ENCODE results near the gene MRPS31. TPM values are rescaled to one million over a fixed set of nuclear protein-coding genes. Genes with fewer than 3 reads are reported as not detected.

Gene MRPS31
- polyA plus RNA-seq, 1 experiment: 7.6 TPM

GRCh38 chr13:40801255-40802217 lies 30.5 kb upstream of the MRPS31 start:
- CTCF ChIA-PET: no interaction called here
- no peak for TF ChIP-seq CTCF (IDR thresholded peaks at IDR 0.05; ENCODE audit: insufficient read depth, low read depth, low read length)
- H3K27me3 ChIP-seq (ENCODE audit: control insufficient read depth, insufficient read depth, low read length): no peaks in the 10 kb centered on the region
- POLR2A ChIA-PET: no interaction called here
- DNase-seq (ENCODE audit: low read depth): no peak
- H3K36me3 ChIP-seq (ENCODE audit: control insufficient read depth, insufficient read depth, low read length): peaks cover 4% of the 10 kb centered on the region
- no peak overlapping the region for H3K4me3 ChIP-seq (ENCODE audit: low read depth, low read length)

GRCh38 chr13:40800559-40800958 lies 29.6 kb upstream of the MRPS31 start:
- Histone ChIP-seq H3K4me3 (ENCODE audit: low read depth, low read length) (no peak overlapping the region), H3K36me3 (ENCODE audit: control insufficient read depth, insufficient read depth, low read length) (peaks cover 4% of the 10 kb centered on the region), H3K27me3 (ENCODE audit: control insufficient read depth, insufficient read depth, low read length) (no peaks in the 10 kb centered on the region)
- TF ChIP-seq CTCF (IDR thresholded peaks at IDR 0.05; ENCODE audit: insufficient read depth, low read depth, low read length): no peak
- no peak for DNase-seq (ENCODE audit: low read depth)
- ChIA-PET POLR2A (no interaction called here), CTCF (no interaction called here)

- no peak for TF ChIP-seq CTCF (IDR thresholded peaks at IDR 0.05; ENCODE audit: insufficient read depth, low read depth, low read length)
- ChIA-PET POLR2A (no interaction called here), CTCF (no interaction called here)
- H3K27me3 ChIP-seq (ENCODE audit: control insufficient read depth, insufficient read depth, low read length): no peaks in the 10 kb centered on the region
- peaks cover 4% of the 10 kb centered on the region for H3K36me3 ChIP-seq (ENCODE audit: control insufficient read depth, insufficient read depth, low read length)
- H3K4me3 ChIP-seq (ENCODE audit: low read depth, low read length): no peak overlapping the region
- no peak for DNase-seq (ENCODE audit: low read depth)
These were observed 28.5 kb upstream of the MRPS31 start for GRCh38 chr13:40799508-40799907.

- ChIA-PET POLR2A (no interaction called here), CTCF (interaction anchor here (0.9 kb wide), 2 partner anchors 16 to 22 kb away, joined by 3 to 4 read pairs; no protein-coding TSS in a partner anchor)
- no peak overlapping the region for H3K4me3 ChIP-seq (ENCODE audit: low read depth, low read length)
- H3K36me3 ChIP-seq (ENCODE audit: control insufficient read depth, insufficient read depth, low read length): peaks cover 2% of the 10 kb centered on the region
- no peaks in the 10 kb centered on the region for H3K27me3 ChIP-seq (ENCODE audit: control insufficient read depth, insufficient read depth, low read length)
- DNase-seq (ENCODE audit: low read depth): no peak
- no peak for TF ChIP-seq CTCF (IDR thresholded peaks at IDR 0.05; ENCODE audit: insufficient read depth, low read depth, low read length)
These were observed 27.4 kb upstream of the MRPS31 start for GRCh38 chr13:40798380-40798779.

- no peaks in the 10 kb centered on the region for H3K27me3 ChIP-seq (ENCODE audit: control insufficient read depth, insufficient read depth, low read length)
- no peak for TF ChIP-seq CTCF (IDR thresholded peaks at IDR 0.05; ENCODE audit: insufficient read depth, low read depth, low read length)
- ChIA-PET POLR2A (no interaction called here), CTCF (interaction anchor here (1.4 kb wide), 1 partner anchor 19 kb away, joined by 3 read pairs; no protein-coding TSS in a partner anchor)
- no peak for DNase-seq (ENCODE audit: low read depth)
- H3K36me3 ChIP-seq (ENCODE audit: control insufficient read depth, insufficient read depth, low read length): peaks cover 2% of the 10 kb centered on the region
- H3K4me3 ChIP-seq (ENCODE audit: low read depth, low read length): no peak overlapping the region
These were observed 25.7 kb upstream of the MRPS31 start for GRCh38 chr13:40796649-40797048.
